ENCODE results near the gene TRMT44.
"Not testable (repeated sequence)": the region's sequence is repeated elsewhere in the genome, so short reads cannot be mapped to it uniquely, and the experiment has no call there.

TRMT44 gene

GRCh38 chr4:8509311-8509950 is 68.9 kb downstream of the TRMT44 start:
- no peak overlapping the region for H3K27ac Mint-ChIP-seq
- no peak for DNase-seq
- H3K27me3 Mint-ChIP-seq, result no peaks in the 10 kb centered on the region
- H3K36me3 Mint-ChIP-seq (ENCODE audit: low read depth), result no peaks in the 10 kb centered on the region
- no peaks in the 10 kb centered on the region for H3K4me1 Mint-ChIP-seq (ENCODE audit: low read depth)
- peaks cover 12% of the 10 kb centered on the region for H3K9me3 Mint-ChIP-seq
- H3K4me3 Mint-ChIP-seq, result no peak overlapping the region

DNA sequence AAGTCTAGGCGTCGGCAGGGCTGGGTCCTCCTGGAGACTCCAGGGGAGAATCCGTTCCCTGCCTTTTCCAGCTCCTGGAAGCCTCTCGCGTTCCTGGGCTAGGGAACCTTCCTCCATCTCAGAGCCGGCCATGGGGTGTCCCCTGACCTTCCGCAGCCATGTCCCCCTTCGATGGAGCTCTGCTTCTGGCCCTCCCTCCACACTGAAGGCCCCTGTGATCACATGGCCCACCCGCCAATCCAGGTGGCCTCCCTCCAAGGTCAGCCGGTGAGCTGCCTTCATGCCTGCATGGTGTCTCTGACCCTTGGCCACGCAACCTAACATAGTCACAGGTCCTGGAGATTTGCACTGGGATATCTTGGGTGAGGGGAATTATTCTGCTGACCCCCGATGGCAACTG is 69.6 kb downstream of the TRMT44 start:
- Mint-ChIP-seq H3K9me3 (peaks cover 12% of the 10 kb centered on the region), H3K36me3 (ENCODE audit: low read depth) (no peaks in the 10 kb centered on the region), H3K4me3 (no peak overlapping the region), H3K4me1 (ENCODE audit: low read depth) (no peaks in the 10 kb centered on the region), H3K27me3 (no peaks in the 10 kb centered on the region), H3K27ac (no peak overlapping the region)
- no peak for DNase-seq

DNA sequence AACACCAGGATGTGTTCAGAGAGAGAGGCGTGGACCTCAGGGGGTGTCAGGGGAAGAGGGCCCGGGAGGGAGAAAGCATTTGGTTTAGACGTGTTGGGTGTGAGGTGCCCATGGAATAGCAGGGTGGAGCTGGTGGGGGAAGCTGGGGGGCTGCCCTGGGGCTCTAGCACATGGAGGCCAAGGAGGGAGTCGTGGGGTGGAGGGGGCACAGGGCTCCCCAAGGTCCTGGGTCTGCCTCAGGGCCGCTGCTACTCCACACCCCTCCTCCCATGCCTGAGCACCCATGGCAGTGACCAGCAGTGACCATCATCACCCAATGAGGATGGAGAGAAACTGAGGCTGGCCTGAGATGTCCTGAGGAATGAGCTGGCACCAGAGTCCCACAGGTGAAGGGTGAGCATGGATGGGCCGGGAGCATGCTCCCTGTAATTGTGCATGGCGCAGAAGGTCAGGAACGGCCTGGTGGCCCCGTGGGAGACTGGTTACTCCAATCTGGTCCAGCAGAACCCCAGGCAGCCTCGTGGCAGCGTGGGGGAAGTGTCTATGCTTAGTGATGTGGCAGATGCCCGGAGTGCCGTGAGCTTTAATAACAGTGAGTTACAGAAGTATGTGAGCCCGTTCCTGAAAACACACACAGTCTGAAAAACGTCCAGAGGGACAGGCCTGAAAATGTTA is 70.2 kb downstream of the TRMT44 start:
- H3K4me1 Mint-ChIP-seq (ENCODE audit: low read depth), result no peaks in the 10 kb centered on the region
- no peak overlapping the region for H3K27ac Mint-ChIP-seq
- H3K27me3 Mint-ChIP-seq, result no peaks in the 10 kb centered on the region
- no peak overlapping the region for H3K4me3 Mint-ChIP-seq
- no peak for DNase-seq
- peaks cover 12% of the 10 kb centered on the region for H3K9me3 Mint-ChIP-seq
- H3K36me3 Mint-ChIP-seq (ENCODE audit: low read depth), result no peaks in the 10 kb centered on the region

GRCh38 chr4:8512510-8512909 is 71.9 kb downstream of the TRMT44 start:
- DNase-seq, result no peak
- Mint-ChIP-seq H3K27me3 (no peaks in the 10 kb centered on the region), H3K4me3 (no peak overlapping the region), H3K9me3 (peaks cover 12% of the 10 kb centered on the region), H3K36me3 (ENCODE audit: low read depth) (no peaks in the 10 kb centered on the region), H3K27ac (no peak overlapping the region), H3K4me1 (ENCODE audit: low read depth) (no peaks in the 10 kb centered on the region)

- DNase-seq, result not testable (repeated sequence)
- peaks cover 12% of the 10 kb centered on the region for H3K9me3 Mint-ChIP-seq
These were observed 72.5 kb downstream of the TRMT44 start for GRCh38 chr4:8513080-8513479.

DNA sequence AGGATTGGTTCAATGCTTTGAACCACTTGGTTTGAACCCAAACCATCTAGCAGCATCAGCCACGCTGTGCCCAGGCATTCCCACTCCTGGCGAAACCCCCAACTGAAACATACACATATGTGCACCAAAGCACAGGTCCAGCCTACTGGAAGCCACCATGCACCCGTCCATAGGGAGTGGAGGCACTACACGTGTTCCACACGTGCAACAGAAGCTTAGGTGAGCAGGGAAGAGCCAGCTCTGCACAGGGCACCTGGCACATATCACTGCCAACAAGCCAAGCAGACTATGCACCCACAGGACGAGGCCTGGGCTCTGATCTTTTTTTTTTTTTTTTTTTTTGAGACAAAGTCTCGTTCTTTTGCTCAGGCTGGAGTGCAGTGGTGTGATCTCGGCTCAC is 73.4 kb downstream of the TRMT44 start:
- no peaks in the 10 kb centered on the region for H3K27me3 Mint-ChIP-seq
- no peak overlapping the region for H3K27ac Mint-ChIP-seq
- DNase-seq, result no peak
- no peak overlapping the region for H3K4me3 Mint-ChIP-seq
- H3K4me1 Mint-ChIP-seq (ENCODE audit: low read depth), result no peaks in the 10 kb centered on the region
- no peaks in the 10 kb centered on the region for H3K36me3 Mint-ChIP-seq (ENCODE audit: low read depth)
- H3K9me3 Mint-ChIP-seq, result peaks cover 12% of the 10 kb centered on the region

More at GRCh38 chr4:8513080-8513479, 72.5 kb downstream of the TRMT44 start:
- H3K4me3 Mint-ChIP-seq; H3K27me3 Mint-ChIP-seq; H3K27ac Mint-ChIP-seq; H3K4me1 Mint-ChIP-seq (ENCODE audit: low read depth); H3K36me3 Mint-ChIP-seq (ENCODE audit: low read depth): not testable (repeated sequence)

GRCh38 chr4:8514391-8514790 is 73.8 kb downstream of the TRMT44 start:
- DNase-seq, result no peak
- Mint-ChIP-seq H3K27ac (no peak overlapping the region), H3K36me3 (ENCODE audit: low read depth) (no peaks in the 10 kb centered on the region), H3K9me3 (peaks cover 12% of the 10 kb centered on the region), H3K27me3 (no peaks in the 10 kb centered on the region), H3K4me1 (ENCODE audit: low read depth) (no peaks in the 10 kb centered on the region), H3K4me3 (no peak overlapping the region)

- Mint-ChIP-seq H3K27ac (no peak overlapping the region), H3K4me3 (no peak overlapping the region), H3K36me3 (ENCODE audit: low read depth) (no peaks in the 10 kb centered on the region), H3K27me3 (no peaks in the 10 kb centered on the region), H3K4me1 (ENCODE audit: low read depth) (no peaks in the 10 kb centered on the region), H3K9me3 (peaks cover 15% of the 10 kb centered on the region)
- no peak for DNase-seq
These were observed 74.9 kb downstream of the TRMT44 start for GRCh38 chr4:8515316-8516060.

GRCh38 chr4:8516061-8516573 is 75.5 kb downstream of the TRMT44 start:
- no peak for DNase-seq
- no peaks in the 10 kb centered on the region for H3K36me3 Mint-ChIP-seq (ENCODE audit: low read depth)
- no peaks in the 10 kb centered on the region for H3K4me1 Mint-ChIP-seq (ENCODE audit: low read depth)
- no peak overlapping the region for H3K27ac Mint-ChIP-seq
- H3K9me3 Mint-ChIP-seq, result peaks cover 19% of the 10 kb centered on the region
- H3K27me3 Mint-ChIP-seq, result no peaks in the 10 kb centered on the region
- H3K4me3 Mint-ChIP-seq, result no peak overlapping the region

GRCh38 chr4:8516996-8517550 is 76.5 kb downstream of the TRMT44 start:
- DNase-seq, result no peak
- peaks cover 19% of the 10 kb centered on the region for H3K9me3 Mint-ChIP-seq
- H3K4me3 Mint-ChIP-seq, result no peak overlapping the region
- H3K36me3 Mint-ChIP-seq (ENCODE audit: low read depth), result no peaks in the 10 kb centered on the region
- H3K27ac Mint-ChIP-seq, result no peak overlapping the region
- no peaks in the 10 kb centered on the region for H3K27me3 Mint-ChIP-seq
- no peaks in the 10 kb centered on the region for H3K4me1 Mint-ChIP-seq (ENCODE audit: low read depth)

- no peaks in the 10 kb centered on the region for H3K36me3 Mint-ChIP-seq (ENCODE audit: low read depth)
- no peaks in the 10 kb centered on the region for H3K27me3 Mint-ChIP-seq
- H3K4me3 Mint-ChIP-seq, result no peak overlapping the region
- H3K27ac Mint-ChIP-seq, result no peak overlapping the region
- H3K4me1 Mint-ChIP-seq (ENCODE audit: low read depth), result no peaks in the 10 kb centered on the region
- peaks cover 14% of the 10 kb centered on the region for H3K9me3 Mint-ChIP-seq
- no peak for DNase-seq
These were observed 77.4 kb downstream of the TRMT44 start for GRCh38 chr4:8517946-8518345.

DNA sequence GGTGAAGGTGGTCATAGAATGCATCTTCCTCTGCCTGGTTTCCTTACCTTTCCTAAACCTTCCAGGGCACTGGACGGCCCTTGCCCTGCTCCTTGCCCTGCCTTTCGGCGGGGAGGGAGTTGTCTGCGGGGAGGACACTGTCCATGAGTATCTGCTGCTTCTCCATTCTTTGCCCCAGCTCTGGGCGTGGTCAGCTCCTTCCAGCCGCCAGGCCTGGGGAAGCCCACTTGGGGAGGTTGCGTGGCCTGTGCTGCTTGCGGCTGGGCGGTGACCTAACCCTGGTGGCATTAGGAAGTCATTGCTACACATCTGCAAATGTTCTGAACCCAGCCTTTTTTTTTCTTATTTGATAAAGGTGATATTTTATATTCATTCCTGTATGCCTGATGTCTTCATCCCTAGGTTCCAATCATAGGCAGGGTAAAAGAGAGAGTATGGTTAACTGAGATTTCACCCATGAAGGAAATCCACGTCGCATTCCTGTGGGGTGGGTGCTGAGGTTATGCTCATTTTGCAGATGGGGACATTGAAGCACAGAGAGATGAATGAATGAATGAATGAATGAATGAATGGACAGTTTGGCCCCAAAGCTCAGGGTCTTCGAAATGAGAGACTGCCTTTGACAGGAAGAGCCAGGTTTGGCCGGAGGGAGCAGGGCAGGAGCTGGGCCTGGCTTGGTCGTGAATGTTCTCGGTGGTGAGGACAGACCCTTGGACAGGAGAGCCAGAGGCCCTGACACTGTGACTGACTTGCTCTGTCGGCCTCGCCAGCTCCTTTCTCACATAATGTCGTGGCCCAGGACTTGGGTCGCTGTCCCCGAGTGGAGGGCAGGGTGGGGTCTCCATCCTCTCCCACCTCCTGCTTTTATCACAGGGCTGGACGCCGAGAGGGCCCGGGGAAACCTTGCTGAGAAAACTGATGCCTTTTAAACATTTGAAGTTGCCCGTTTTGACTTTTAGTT is 81.9 kb downstream of the TRMT44 start:
- no peak for DNase-seq
- H3K9me3 Mint-ChIP-seq, result peaks cover 6% of the 10 kb centered on the region
- no peak overlapping the region for H3K4me3 Mint-ChIP-seq
- no peaks in the 10 kb centered on the region for H3K27me3 Mint-ChIP-seq
- no peak overlapping the region for H3K27ac Mint-ChIP-seq
- H3K36me3 Mint-ChIP-seq (ENCODE audit: low read depth), result no peaks in the 10 kb centered on the region
- H3K4me1 Mint-ChIP-seq (ENCODE audit: low read depth), result no peaks in the 10 kb centered on the region

DNA sequence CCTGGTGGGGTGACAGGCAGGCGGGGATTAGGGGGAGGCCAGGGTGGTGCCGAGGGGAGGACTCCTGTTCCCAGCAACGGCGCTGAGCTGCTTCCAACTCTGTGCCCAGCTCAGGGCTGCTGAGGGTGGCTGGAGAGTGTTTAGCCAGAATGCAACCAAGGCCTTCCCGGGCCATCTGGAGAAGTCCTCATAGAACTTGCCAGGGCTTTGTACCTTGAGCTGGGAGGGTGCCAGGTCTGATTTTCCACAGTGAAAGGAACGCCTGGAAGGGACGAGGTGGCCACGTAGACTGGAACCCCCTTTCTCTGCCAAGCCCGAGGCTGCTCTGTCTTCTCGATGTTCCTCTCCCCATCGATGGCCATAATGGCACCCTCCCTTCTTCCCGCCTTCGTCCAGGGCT is 82.6 kb downstream of the TRMT44 start:
- DNase-seq, result no peak
- H3K27me3 Mint-ChIP-seq, result no peaks in the 10 kb centered on the region
- H3K36me3 Mint-ChIP-seq (ENCODE audit: low read depth), result no peaks in the 10 kb centered on the region
- H3K9me3 Mint-ChIP-seq, result peaks cover 6% of the 10 kb centered on the region
- no peaks in the 10 kb centered on the region for H3K4me1 Mint-ChIP-seq (ENCODE audit: low read depth)
- no peak overlapping the region for H3K27ac Mint-ChIP-seq
- H3K4me3 Mint-ChIP-seq, result no peak overlapping the region

- Mint-ChIP-seq H3K36me3 (ENCODE audit: low read depth) (no peaks in the 10 kb centered on the region), H3K4me3 (no peak overlapping the region), H3K9me3 (peaks cover 6% of the 10 kb centered on the region), H3K27ac (no peak overlapping the region), H3K27me3 (no peaks in the 10 kb centered on the region), H3K4me1 (ENCODE audit: low read depth) (no peaks in the 10 kb centered on the region)
- no peak for DNase-seq
These were observed 83.2 kb downstream of the TRMT44 start for GRCh38 chr4:8523766-8524165.
